ENCODE measurements around the gene PAK4.

DNA sequence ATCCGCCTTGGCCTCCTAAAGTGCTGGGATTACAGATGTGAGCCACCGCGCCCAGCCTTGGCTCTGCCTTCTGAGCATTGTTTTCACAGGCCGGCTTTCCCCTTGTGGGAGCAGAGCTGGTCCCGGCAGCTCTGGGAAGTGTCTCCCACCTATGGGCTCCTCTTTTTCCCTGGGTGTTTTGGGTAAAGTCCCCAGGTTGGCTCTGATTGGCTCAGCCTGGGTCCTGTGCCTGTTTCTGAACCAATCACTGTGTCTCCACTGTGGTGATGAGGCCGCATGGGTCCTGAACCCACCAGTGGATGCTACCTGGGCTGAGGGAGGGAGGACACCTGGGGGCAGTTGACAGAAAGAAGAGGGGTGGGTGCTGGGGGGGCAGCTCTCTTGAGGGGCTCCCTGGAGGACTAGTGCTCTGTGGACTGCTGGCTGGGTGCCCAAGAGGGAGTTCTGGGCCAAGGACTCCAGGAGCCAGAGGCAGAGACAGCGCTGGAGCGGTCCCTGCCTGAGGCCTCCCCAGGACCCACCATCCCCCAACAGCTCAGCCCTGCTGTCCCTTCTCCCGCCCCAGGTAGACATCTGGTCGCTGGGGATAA lies 51.6 kb downstream of the PAK4 start:
- TF ChIP-seq EZH2 (IDR thresholded peaks at IDR 0.05), result no peak
- TF ChIP-seq, protein P1, sequence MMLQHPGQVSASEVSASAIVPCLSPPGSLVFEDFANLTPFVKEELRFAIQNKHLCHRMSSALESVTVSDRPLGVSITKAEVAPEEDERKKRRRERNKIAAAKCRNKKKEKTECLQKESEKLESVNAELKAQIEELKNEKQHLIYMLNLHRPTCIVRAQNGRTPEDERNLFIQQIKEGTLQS (IDR thresholded peaks at IDR 0.05), result no peak
- TF ChIP-seq POLR2A (IDR thresholded peaks at IDR 0.05; ENCODE audit: borderline replicate concordance, extremely low read depth, insufficient read depth, insufficient read length), result no peak
- no peak for TF ChIP-seq SP1 (IDR thresholded peaks at IDR 0.05; ENCODE audit: low read depth)
- TF ChIP-seq, protein P2, sequence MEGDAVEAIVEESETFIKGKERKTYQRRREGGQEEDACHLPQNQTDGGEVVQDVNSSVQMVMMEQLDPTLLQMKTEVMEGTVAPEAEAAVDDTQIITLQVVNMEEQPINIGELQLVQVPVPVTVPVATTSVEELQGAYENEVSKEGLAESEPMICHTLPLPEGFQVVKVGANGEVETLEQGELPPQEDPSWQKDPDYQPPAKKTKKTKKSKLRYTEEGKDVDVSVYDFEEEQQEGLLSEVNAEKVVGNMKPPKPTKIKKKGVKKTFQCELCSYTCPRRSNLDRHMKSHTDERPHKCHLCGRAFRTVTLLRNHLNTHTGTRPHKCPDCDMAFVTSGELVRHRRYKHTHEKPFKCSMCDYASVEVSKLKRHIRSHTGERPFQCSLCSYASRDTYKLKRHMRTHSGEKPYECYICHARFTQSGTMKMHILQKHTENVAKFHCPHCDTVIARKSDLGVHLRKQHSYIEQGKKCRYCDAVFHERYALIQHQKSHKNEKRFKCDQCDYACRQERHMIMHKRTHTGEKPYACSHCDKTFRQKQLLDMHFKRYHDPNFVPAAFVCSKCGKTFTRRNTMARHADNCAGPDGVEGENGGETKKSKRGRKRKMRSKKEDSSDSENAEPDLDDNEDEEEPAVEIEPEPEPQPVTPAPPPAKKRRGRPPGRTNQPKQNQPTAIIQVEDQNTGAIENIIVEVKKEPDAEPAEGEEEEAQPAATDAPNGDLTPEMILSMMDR (IDR thresholded peaks at IDR 0.05 in 2 of 3, conservative IDR thresholded peaks at IDR 0.05 in 1 of 3; ENCODE audit: borderline replicate concordance in 1 of 3, insufficient read depth in 1 of 3, low read depth in 2 of 3, low read length in 2 of 3), result no peak
